Adipocyte (in vitro differentiated cells): ENCODE results near the gene ZIC1.
A peak's percentile ranks its signal among the peaks of the same experiment; 100 is the strongest.

Experiments
- DNase-seq: peaks from one replicate; pipeline ENCODE4 v3.0.0-alpha.2; 2015; ENCODE audit warnings: low read depth
- H3K27me3 ChIP-seq: replicated peaks from 2 replicates; pipeline ENCODE4 v1.7.0; 2013; ENCODE audit warnings: mild to moderate bottlenecking, low read length, moderate library complexity; ENCODE audit not compliant: control insufficient read depth, insufficient read depth
- H3K36me3 ChIP-seq: 2 replicates; pipeline ENCODE4 v1.7.0; 2013; ENCODE audit warnings: low read length, mild to moderate bottlenecking, moderate library complexity; ENCODE audit not compliant: control insufficient read depth, insufficient read depth, severe bottlenecking
- H3K4me1 ChIP-seq: 2 replicates; pipeline ENCODE4 v1.7.0; 2013; ENCODE audit warnings: mild to moderate bottlenecking, low read length, moderate library complexity; ENCODE audit not compliant: control insufficient read depth, insufficient read depth
- H3K4me3 ChIP-seq: 2 replicates; pipeline ENCODE4 v1.7.0; 2013; ENCODE audit warnings: mild to moderate bottlenecking, low read length, moderate library complexity
- H3K9ac ChIP-seq: 2 replicates; pipeline ENCODE4 v1.7.0; 2013; ENCODE audit warnings: mild to moderate bottlenecking, low read length, moderate library complexity
- H3K9me3 ChIP-seq: 2 replicates; pipeline ENCODE4 v1.7.0; 2013; ENCODE audit warnings: mild to moderate bottlenecking, low read length, moderate library complexity; ENCODE audit not compliant: control insufficient read depth

Gene ZIC1

GRCh38 chr3:147422196-147422595 lies 13.0 kb downstream of the ZIC1 start:
- peaks cover 10% of the 10 kb centered on the region for H3K4me1 ChIP-seq
- no peak overlapping the region for H3K4me3 ChIP-seq
- no peak overlapping the region for H3K9ac ChIP-seq
- no peak for DNase-seq
- H3K9me3 ChIP-seq: peaks cover 31% of the 10 kb centered on the region
- peaks cover 89% of the 10 kb centered on the region for H3K27me3 ChIP-seq
- H3K36me3 ChIP-seq: no peaks in the 10 kb centered on the region

GRCh38 chr3:147422601-147423536 lies 13.7 kb downstream of the ZIC1 start:
- H3K4me3 ChIP-seq: no peak overlapping the region
- H3K27me3 ChIP-seq: peaks cover 82% of the 10 kb centered on the region
- H3K9me3 ChIP-seq: peaks cover 31% of the 10 kb centered on the region
- no peak overlapping the region for H3K9ac ChIP-seq
- H3K36me3 ChIP-seq: no peaks in the 10 kb centered on the region
- H3K4me1 ChIP-seq: peaks cover 10% of the 10 kb centered on the region
- no peak for DNase-seq

GRCh38 chr3:147423537-147423797 lies 14.3 kb downstream of the ZIC1 start:
- Histone ChIP-seq H3K9ac (no peak overlapping the region), H3K9me3 (peaks cover 31% of the 10 kb centered on the region), H3K4me3 (no peak overlapping the region), H3K4me1 (peaks cover 10% of the 10 kb centered on the region), H3K27me3 (peaks cover 76% of the 10 kb centered on the region), H3K36me3 (no peaks in the 10 kb centered on the region)
- DNase-seq: no peak

- no peak for DNase-seq
- Histone ChIP-seq H3K36me3 (no peaks in the 10 kb centered on the region), H3K27me3 (peaks cover 71% of the 10 kb centered on the region), H3K9ac (no peak overlapping the region), H3K4me3 (no peak overlapping the region), H3K9me3 (peaks cover 31% of the 10 kb centered on the region), H3K4me1 (peaks cover 6% of the 10 kb centered on the region)
These were observed 14.8 kb downstream of the ZIC1 start for GRCh38 chr3:147423798-147424580.

- no peak for DNase-seq
These were observed 15.6 kb downstream of the ZIC1 start for GRCh38 chr3:147424581-147425387.

GRCh38 chr3:147425388-147425850 lies 16.3 kb downstream of the ZIC1 start:
- Histone ChIP-seq H3K4me1 (no peaks in the 10 kb centered on the region), H3K4me3 (no peak overlapping the region), H3K27me3 (peaks cover 57% of the 10 kb centered on the region), H3K36me3 (no peaks in the 10 kb centered on the region), H3K9ac (no peak overlapping the region), H3K9me3 (peaks cover 27% of the 10 kb centered on the region)
- no peak for DNase-seq

More at GRCh38 chr3:147424581-147425387, 15.6 kb downstream of the ZIC1 start:
- Histone ChIP-seq H3K4me1 (no peaks in the 10 kb centered on the region), H3K4me3 (no peak overlapping the region), H3K9me3 (peaks cover 31% of the 10 kb centered on the region), H3K27me3 (peaks cover 63% of the 10 kb centered on the region), H3K36me3 (no peaks in the 10 kb centered on the region), H3K9ac (no peak overlapping the region)

GRCh38 chr3:147426931-147427330 lies 17.8 kb downstream of the ZIC1 start:
- no peaks in the 10 kb centered on the region for H3K36me3 ChIP-seq

GRCh38 chr3:147427746-147428145 lies 18.6 kb downstream of the ZIC1 start:
- no peak for DNase-seq
- Histone ChIP-seq H3K4me1 (peaks cover 9% of the 10 kb centered on the region), H3K4me3 (no peak overlapping the region), H3K9me3 (peaks cover 12% of the 10 kb centered on the region), H3K36me3 (no peaks in the 10 kb centered on the region), H3K27me3 (peaks cover 34% of the 10 kb centered on the region), H3K9ac (no peak overlapping the region)

More at GRCh38 chr3:147426931-147427330, 17.8 kb downstream of the ZIC1 start:
- Histone ChIP-seq H3K9me3 (peaks cover 18% of the 10 kb centered on the region), H3K4me1 (peaks cover 6% of the 10 kb centered on the region), H3K27me3 (peaks cover 42% of the 10 kb centered on the region), H3K9ac (no peak overlapping the region), H3K4me3 (no peak overlapping the region)
- DNase-seq: no peak

- peaks cover 9% of the 10 kb centered on the region for H3K4me1 ChIP-seq
- H3K4me3 ChIP-seq: no peak overlapping the region
- peaks cover 28% of the 10 kb centered on the region for H3K27me3 ChIP-seq
- no peaks in the 10 kb centered on the region for H3K36me3 ChIP-seq
- no peak overlapping the region for H3K9ac ChIP-seq
- DNase-seq: no peak
- peaks cover 11% of the 10 kb centered on the region for H3K9me3 ChIP-seq
These were observed 19.2 kb downstream of the ZIC1 start for GRCh38 chr3:147428326-147428725.

GRCh38 chr3:147428754-147429153 lies 19.6 kb downstream of the ZIC1 start:
- no peak for DNase-seq
- Histone ChIP-seq H3K4me3 (no peak overlapping the region), H3K4me1 (peaks cover 9% of the 10 kb centered on the region), H3K9ac (no peak overlapping the region), H3K9me3 (peaks cover 7% of the 10 kb centered on the region), H3K27me3 (peaks cover 24% of the 10 kb centered on the region), H3K36me3 (no peaks in the 10 kb centered on the region)

- peaks cover 9% of the 10 kb centered on the region for H3K4me1 ChIP-seq
- H3K9me3 ChIP-seq: no peaks in the 10 kb centered on the region
- DNase-seq: peak; percentile 89
- no peaks in the 10 kb centered on the region for H3K36me3 ChIP-seq
- H3K27me3 ChIP-seq: no peaks in the 10 kb centered on the region
- H3K4me3 ChIP-seq: no peak overlapping the region
- no peak overlapping the region for H3K9ac ChIP-seq
These were observed 22.6 kb downstream of the ZIC1 start for GRCh38 chr3:147431751-147432150.
